DOHH2 (cell line): ENCODE measurements around the gene REN.

Experiments used
- H3F3A ChIP-seq: fragments of 200-600 bp; sonication (generic), shearing (Covaris generic); 2 replicates; pipeline ENCODE4 v1.6.0; 2016; ENCODE audit warnings: antibody characterized with exemption, mild to moderate bottlenecking; ENCODE audit not compliant: control insufficient read depth, insufficient read depth
- H3K27ac ChIP-seq: fragments of 200-600 bp; sonication (generic); 2 replicates; pipeline ENCODE4 v1.5.1; 2014; ENCODE audit warnings: low read depth, mild to moderate bottlenecking, low read length, moderate library complexity
- H3K27me3 ChIP-seq: fragments of 200-600 bp; sonication (generic); 2 replicates; pipeline ENCODE4 v1.6.1; 2014; ENCODE audit warnings: mild to moderate bottlenecking, low read length, mixed read lengths; ENCODE audit not compliant: control insufficient read depth
- H3K36me3 ChIP-seq: fragments of 200-600 bp; sonication (generic); 2 replicates; pipeline ENCODE4 v1.6.1; 2014; ENCODE audit warnings: mild to moderate bottlenecking, low read length, moderate library complexity, mixed read lengths; ENCODE audit not compliant: control insufficient read depth
- H3K4me1 ChIP-seq: fragments of 200-600 bp; sonication (generic); 2 replicates; pipeline ENCODE4 v1.6.1; 2014; ENCODE audit warnings: mild to moderate bottlenecking, low read length, mixed read lengths; ENCODE audit not compliant: control insufficient read depth
- H3K4me2 ChIP-seq: fragments of 200-600 bp; sonication (generic); 2 replicates; pipeline ENCODE4 v1.6.0; 2014; ENCODE audit warnings: mild to moderate bottlenecking, low read length, moderate library complexity
- H3K4me3 ChIP-seq: fragments of 200-600 bp; sonication (generic); 2 replicates; pipeline ENCODE4 v1.5.1; 2014; ENCODE audit warnings: mild to moderate bottlenecking, low read length, mixed read lengths
- H3K79me2 ChIP-seq: fragments of 200-600 bp; sonication (generic); 2 replicates; pipeline ENCODE4 v1.6.1; 2014; ENCODE audit warnings: mild to moderate bottlenecking, low read length, mixed read lengths; ENCODE audit not compliant: control insufficient read depth
- H3K9me2 ChIP-seq: fragments of 200-600 bp; sonication (generic); replicated peaks from 2 replicates; pipeline ENCODE4 v1.6.1; 2014; ENCODE audit warnings: mild to moderate bottlenecking, low read length, mixed read lengths; ENCODE audit not compliant: control insufficient read depth
- H3K9me3 ChIP-seq: fragments of 200-600 bp; sonication (generic); 2 replicates; pipeline ENCODE4 v1.6.1; 2014; ENCODE audit warnings: antibody characterized with exemption, low read length, mixed read lengths; ENCODE audit not compliant: control insufficient read depth, insufficient read depth
- H4K20me1 ChIP-seq: fragments of 200-600 bp; sonication (generic); 2 replicates; pipeline ENCODE4 v1.6.0; 2014; ENCODE audit warnings: low read depth, mild to moderate bottlenecking, antibody characterized with exemption, low read length, moderate library complexity; ENCODE audit not compliant: control insufficient read depth, insufficient read depth
- EZH2phosphoT487 ChIP-seq: fragments of 200-600 bp; sonication (generic); IDR thresholded peaks from 2 replicates; pipeline ENCODE4 v1.6.1; 2017; ENCODE audit warnings: borderline replicate concordance, mild to moderate bottlenecking, antibody characterized with exemption, low read length, moderate library complexity, mixed read lengths
- TF ChIP-seq, protein P1 (sequence below): fragments of 200-600 bp; sonication (generic); IDR thresholded peaks from one replicate; pipeline ENCODE4 v1.5.1; 2014; ENCODE audit warnings: antibody characterized with exemption, mild to moderate bottlenecking, low read depth, low read length; ENCODE audit not compliant: poor library complexity, severe bottlenecking

REN gene

DNA sequence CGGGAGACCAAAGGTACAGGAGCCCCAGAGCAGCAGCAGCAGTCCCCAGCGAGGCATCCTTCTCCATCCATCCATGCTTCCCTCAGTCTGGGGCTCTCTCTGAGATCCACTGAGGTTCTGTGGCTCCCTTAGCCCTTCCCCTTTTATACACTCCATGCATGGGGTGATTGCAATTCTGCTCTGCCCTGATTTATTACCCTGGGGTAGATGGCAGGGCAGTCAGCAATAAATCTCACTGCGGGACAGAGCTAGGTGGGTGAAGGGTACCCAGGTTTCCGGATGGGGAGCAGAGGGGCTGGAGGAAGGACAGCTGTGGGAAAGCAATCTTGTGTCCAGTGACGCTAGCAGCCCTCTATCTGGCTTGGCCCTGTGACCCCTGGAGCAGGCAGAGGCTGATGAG, at the start of gene REN:
Gene REN (minus strand): TSS at position 119 of the 400 bp plus-strand sequence. CDS start 44 bp downstream, at position 75.
- no peaks in the 10 kb centered on the region for H3K79me2 ChIP-seq
- H3F3A ChIP-seq, result no peaks in the 10 kb centered on the region
- H3K27ac ChIP-seq, result no peak within 1 kb of the TSS
- H3K4me3 ChIP-seq, result no peak within 1 kb of the TSS
- H3K4me2 ChIP-seq, result no peak within 1 kb of the TSS
- H3K4me1 ChIP-seq, result no peaks in the 10 kb centered on the region
- H4K20me1 ChIP-seq, result no peaks in the 10 kb centered on the region
- no peaks in the 10 kb centered on the region for H3K9me2 ChIP-seq
- peaks cover 23% of the 10 kb centered on the region for H3K9me3 ChIP-seq
- TF ChIP-seq EZH2phosphoT487, result no peak
- TF ChIP-seq, protein P1, sequence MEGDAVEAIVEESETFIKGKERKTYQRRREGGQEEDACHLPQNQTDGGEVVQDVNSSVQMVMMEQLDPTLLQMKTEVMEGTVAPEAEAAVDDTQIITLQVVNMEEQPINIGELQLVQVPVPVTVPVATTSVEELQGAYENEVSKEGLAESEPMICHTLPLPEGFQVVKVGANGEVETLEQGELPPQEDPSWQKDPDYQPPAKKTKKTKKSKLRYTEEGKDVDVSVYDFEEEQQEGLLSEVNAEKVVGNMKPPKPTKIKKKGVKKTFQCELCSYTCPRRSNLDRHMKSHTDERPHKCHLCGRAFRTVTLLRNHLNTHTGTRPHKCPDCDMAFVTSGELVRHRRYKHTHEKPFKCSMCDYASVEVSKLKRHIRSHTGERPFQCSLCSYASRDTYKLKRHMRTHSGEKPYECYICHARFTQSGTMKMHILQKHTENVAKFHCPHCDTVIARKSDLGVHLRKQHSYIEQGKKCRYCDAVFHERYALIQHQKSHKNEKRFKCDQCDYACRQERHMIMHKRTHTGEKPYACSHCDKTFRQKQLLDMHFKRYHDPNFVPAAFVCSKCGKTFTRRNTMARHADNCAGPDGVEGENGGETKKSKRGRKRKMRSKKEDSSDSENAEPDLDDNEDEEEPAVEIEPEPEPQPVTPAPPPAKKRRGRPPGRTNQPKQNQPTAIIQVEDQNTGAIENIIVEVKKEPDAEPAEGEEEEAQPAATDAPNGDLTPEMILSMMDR, result no peak
- H3K27me3 ChIP-seq, result no peaks in the 10 kb centered on the region
- H3K36me3 ChIP-seq, result no peaks in the 10 kb centered on the region

DNA sequence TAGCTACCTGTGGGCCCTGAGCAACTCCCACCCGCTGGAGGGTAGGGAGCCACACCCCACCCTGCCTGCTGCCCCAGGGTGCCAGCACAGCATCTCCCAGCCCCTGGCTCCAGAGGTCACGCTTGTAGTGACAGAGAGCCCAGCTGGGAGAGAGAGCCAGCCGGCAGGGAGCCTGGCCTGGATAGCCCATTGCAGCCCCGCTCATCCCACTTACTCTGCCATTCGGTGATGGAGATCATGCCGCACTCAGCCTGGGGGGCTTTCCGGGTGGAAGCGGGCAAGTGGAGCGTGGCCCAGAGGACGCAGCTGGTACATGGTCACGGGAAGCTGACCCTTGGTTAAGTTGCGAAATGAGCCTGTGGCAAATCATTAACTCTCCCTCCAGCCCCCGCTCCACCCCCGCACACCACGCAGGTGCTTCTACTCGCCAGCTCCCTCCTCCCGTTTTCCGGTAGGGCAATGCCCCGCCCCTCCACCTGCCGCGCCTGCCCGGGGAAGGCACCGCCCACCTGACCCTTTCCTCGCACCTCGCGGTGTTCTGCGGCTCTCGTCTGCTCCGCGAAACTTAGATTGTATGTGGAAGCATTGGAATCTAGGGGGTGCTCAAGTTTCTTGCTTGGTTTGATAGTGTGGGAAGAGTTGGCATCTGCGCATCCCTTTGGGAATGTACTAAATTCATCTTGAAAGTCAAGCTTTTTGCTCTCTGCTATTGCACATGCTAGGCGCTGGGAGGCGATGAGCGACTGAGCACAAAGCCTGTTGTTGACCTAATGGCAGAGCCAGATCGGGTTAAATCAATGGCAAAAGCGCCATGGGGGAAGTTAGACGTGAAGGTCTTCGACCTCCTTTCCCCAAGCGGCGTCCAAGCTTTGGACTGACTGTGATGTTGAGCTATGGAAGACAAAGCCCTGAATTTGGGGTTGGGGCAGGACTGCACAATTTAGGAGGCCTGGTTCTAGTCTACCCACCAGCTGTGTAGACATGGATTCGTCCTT, 47.8 kb upstream of the REN start, which contains the start of gene GOLT1A:
Gene GOLT1A (minus strand): TSS at position 321 of the 995 bp plus-strand sequence. CDS start 82 bp downstream, at position 239.
- no peak within 1 kb of the TSS for H3K4me3 ChIP-seq
- no peak within 1 kb of the TSS for H3K27ac ChIP-seq
- no peaks in the 10 kb centered on the region for H4K20me1 ChIP-seq
- no peaks in the 10 kb centered on the region for H3K27me3 ChIP-seq
- H3K79me2 ChIP-seq, result no peaks in the 10 kb centered on the region
- no peaks in the 10 kb centered on the region for H3F3A ChIP-seq
- no peak within 1 kb of the TSS for H3K4me2 ChIP-seq
- no peaks in the 10 kb centered on the region for H3K9me3 ChIP-seq
- H3K36me3 ChIP-seq, result no peaks in the 10 kb centered on the region
- no peak for TF ChIP-seq EZH2phosphoT487
- TF ChIP-seq, protein P1, result no peak
- no peaks in the 10 kb centered on the region for H3K4me1 ChIP-seq
- H3K9me2 ChIP-seq, result no peaks in the 10 kb centered on the region

DNA sequence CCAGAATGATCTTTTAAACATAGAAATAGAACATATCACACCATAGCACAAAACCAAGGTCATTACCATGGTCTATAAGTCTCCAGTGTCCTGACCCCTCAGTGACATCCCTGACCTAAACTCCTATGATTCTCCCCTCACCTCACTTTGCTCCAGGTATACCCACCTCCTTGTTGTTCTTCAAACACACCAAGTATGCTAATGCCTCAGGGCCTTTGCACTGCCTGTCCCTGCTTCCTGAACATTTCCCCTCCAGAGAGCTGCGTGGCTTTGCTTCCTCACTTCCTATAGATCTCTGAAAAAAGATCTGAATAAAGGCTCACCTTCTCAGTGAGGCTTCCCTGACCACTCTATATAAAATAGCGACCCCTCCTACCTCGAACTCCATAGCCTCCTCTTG, 46.6 kb upstream of the REN start:
- no peaks in the 10 kb centered on the region for H3K4me1 ChIP-seq
- no peaks in the 10 kb centered on the region for H3K9me3 ChIP-seq
- H4K20me1 ChIP-seq, result no peaks in the 10 kb centered on the region
- H3K4me2 ChIP-seq, result no peak overlapping the region
- no peaks in the 10 kb centered on the region for H3K27me3 ChIP-seq
- H3K36me3 ChIP-seq, result no peaks in the 10 kb centered on the region
- no peak overlapping the region for H3K27ac ChIP-seq
- TF ChIP-seq, protein P1, result no peak
- TF ChIP-seq EZH2phosphoT487, result no peak
- H3K79me2 ChIP-seq, result no peaks in the 10 kb centered on the region
- no peak overlapping the region for H3K4me3 ChIP-seq
- no peaks in the 10 kb centered on the region for H3K9me2 ChIP-seq
- H3F3A ChIP-seq, result no peaks in the 10 kb centered on the region
